ENCODE data around the gene CDH1.

Gene CDH1

GRCh38 chr16:68850481-68850880 is 113.4 kb downstream of the CDH1 start:
- in situ Hi-C loops (cut with MboI; ENCODE audit: low pct_unique_long_range_greater_than_20kb, low sequenced_read_pairs, unreplicated experiment), result no loop called here
- DNase-seq (ENCODE audit: low spot score), result no peak
- no peak for TF ChIP-seq CTCF (IDR thresholded peaks at IDR 0.05; ENCODE audit: extremely low read depth, insufficient read depth, missing control alignments)

- TF ChIP-seq CTCF (IDR thresholded peaks at IDR 0.05; ENCODE audit: extremely low read depth, insufficient read depth, missing control alignments), result no peak
- DNase-seq (ENCODE audit: low spot score), result no peak
- in situ Hi-C loops (cut with MboI; ENCODE audit: low pct_unique_long_range_greater_than_20kb, low sequenced_read_pairs, unreplicated experiment), result no loop called here
These were observed 114.5 kb downstream of the CDH1 start for GRCh38 chr16:68851601-68852000.

GRCh38 chr16:68857479-68857878 is 120.4 kb downstream of the CDH1 start:
- no peak for TF ChIP-seq CTCF (IDR thresholded peaks at IDR 0.05; ENCODE audit: extremely low read depth, insufficient read depth, missing control alignments)
- in situ Hi-C loops (cut with MboI; ENCODE audit: low pct_unique_long_range_greater_than_20kb, low sequenced_read_pairs, unreplicated experiment), result no loop called here
- no peak for DNase-seq (ENCODE audit: low spot score)

GRCh38 chr16:68859828-68860227 is 122.7 kb downstream of the CDH1 start:
- TF ChIP-seq CTCF (IDR thresholded peaks at IDR 0.05; ENCODE audit: extremely low read depth, insufficient read depth, missing control alignments), result no peak
- DNase-seq (ENCODE audit: low spot score), result no peak
- in situ Hi-C loops (cut with MboI; ENCODE audit: low pct_unique_long_range_greater_than_20kb, low sequenced_read_pairs, unreplicated experiment), result no loop called here

GRCh38 chr16:68860978-68861892 is 124.1 kb downstream of the CDH1 start:
- DNase-seq (ENCODE audit: low spot score), result no peak
- TF ChIP-seq CTCF (IDR thresholded peaks at IDR 0.05; ENCODE audit: extremely low read depth, insufficient read depth, missing control alignments), result no peak
- in situ Hi-C loops (cut with MboI; ENCODE audit: low pct_unique_long_range_greater_than_20kb, low sequenced_read_pairs, unreplicated experiment), result no loop called here

- TF ChIP-seq CTCF (IDR thresholded peaks at IDR 0.05; ENCODE audit: extremely low read depth, insufficient read depth, missing control alignments), result no peak
- no peak for DNase-seq (ENCODE audit: low spot score)
- in situ Hi-C loops (cut with MboI; ENCODE audit: low pct_unique_long_range_greater_than_20kb, low sequenced_read_pairs, unreplicated experiment), result no loop called here
These were observed 129.8 kb downstream of the CDH1 start for GRCh38 chr16:68866933-68867332.

Measured in GM13977 (cell line).